WTC11 (cell line): Measurements from ENCODE around the gene COL9A1.

Experiments
- ATF2 ChIP-seq: sonication (generic); formaldehyde crosslinking; IDR thresholded peaks from 2 replicates; pipeline ENCODE4 v1.8.1; 2022; ENCODE audit warnings: low read depth, missing genetic modification reagents, borderline replicate concordance
- ATF3 ChIP-seq: sonication (generic); formaldehyde crosslinking; conservative IDR thresholded peaks from 2 replicates; pipeline ENCODE4 v1.8.1; 2022; ENCODE audit warnings: mild to moderate bottlenecking, missing genetic modification reagents
- CTCF ChIP-seq: fragments of 200-600 bp; IDR thresholded peaks from 2 replicates; pipeline ENCODE4 v1.8.0; 2022; ENCODE audit warnings: antibody characterized with exemption
- E2F1 ChIP-seq: sonication (generic); formaldehyde crosslinking; IDR thresholded peaks from 2 replicates; pipeline ENCODE4 v1.8.0; 2022; ENCODE audit warnings: mild to moderate bottlenecking, missing genetic modification reagents
- FOXP1 ChIP-seq: sonication (generic); formaldehyde crosslinking; IDR thresholded peaks from 2 replicates; pipeline ENCODE4 v1.8.0; 2022; ENCODE audit warnings: missing genetic modification reagents, mild to moderate bottlenecking, moderate library complexity, borderline replicate concordance
- JUN ChIP-seq: sonication (generic); formaldehyde crosslinking; IDR thresholded peaks from 2 replicates; pipeline ENCODE4 v1.8.0; 2023; ENCODE audit warnings: mild to moderate bottlenecking, missing genetic modification reagents
- MAX ChIP-seq: sonication (generic); formaldehyde crosslinking; IDR thresholded peaks from 2 replicates; pipeline ENCODE4 v1.8.0; 2022; ENCODE audit warnings: mild to moderate bottlenecking, missing genetic modification reagents
- NFYB ChIP-seq: sonication (generic); formaldehyde crosslinking; conservative IDR thresholded peaks from 2 replicates; pipeline ENCODE4 v1.8.0; 2022; ENCODE audit warnings: low read depth, missing genetic modification reagents
- RELA ChIP-seq: sonication (generic); formaldehyde crosslinking; IDR thresholded peaks from 2 replicates; pipeline ENCODE4 v1.8.1; 2022; ENCODE audit warnings: missing genetic modification reagents, mild to moderate bottlenecking, borderline replicate concordance
- SP1 ChIP-seq: sonication (generic); formaldehyde crosslinking; conservative IDR thresholded peaks from 2 replicates; pipeline ENCODE4 v1.8.1; 2022; ENCODE audit warnings: missing genetic modification reagents
- USF2 ChIP-seq: sonication (generic); formaldehyde crosslinking; IDR thresholded peaks from 2 replicates; pipeline ENCODE4 v1.8.1; 2023; ENCODE audit warnings: mild to moderate bottlenecking, missing genetic modification reagents, moderate library complexity
- ZBTB21 ChIP-seq: sonication (generic); formaldehyde crosslinking; IDR thresholded peaks from 2 replicates; pipeline ENCODE4 v1.8.1; 2023; ENCODE audit warnings: mild to moderate bottlenecking, missing genetic modification reagents, borderline replicate concordance
- ZNF232 ChIP-seq: sonication (generic); formaldehyde crosslinking; IDR thresholded peaks from 2 replicates; pipeline ENCODE4 v1.8.0; 2022; ENCODE audit warnings: mild to moderate bottlenecking, missing genetic modification reagents

GRCh38 chr6:70343313-70343712, 40.4 kb upstream of the COL9A1 start:
- TF ChIP-seq ZNF232 (CRISPR knock-in tag) (no peak), CTCF (no peak), ZBTB21 (no peak), NFYB (CRISPR knock-in tag) (no peak), FOXP1 (CRISPR knock-in tag) (no peak), ATF2 (CRISPR knock-in tag) (no peak), ATF3 (no peak), RELA (CRISPR knock-in tag) (no peak), SP1 (CRISPR knock-in tag) (no peak), JUN (CRISPR knock-in tag) (no peak), USF2 (no peak), MAX (no peak), E2F1 (CRISPR knock-in tag) (no peak)
